Keratinocyte (primary cell): Measurements from ENCODE around the gene SEMA3C. TPM values are rescaled to one million over a fixed set of nuclear protein-coding genes. Genes with fewer than 3 reads are reported as not detected.

ENCODE experiments used
- DNase-seq: peaks from one replicate; pipeline ENCODE4 v3.0.0-alpha.2; 2011; ENCODE audit warnings: low read depth, missing footprints, low spot score
- FAIRE-seq: peaks from 2 replicates; lab custom pipeline; 2011; peaks lifted over from hg19 to GRCh38; lab: Jason Lieb, UNC
- H2AFZ ChIP-seq: 2 replicates; pipeline ENCODE4 v1.6.0; 2012; ENCODE audit warnings: low read length, control low read depth, inconsistent platforms; ENCODE audit not compliant: control insufficient read depth
- H3K27ac ChIP-seq: 2 replicates; pipeline ENCODE4 v1.5.1; 2011; ENCODE audit warnings: low read length; ENCODE audit not compliant: control insufficient read depth, insufficient read depth
- H3K27me3 ChIP-seq: 3 replicates; pipeline ENCODE4 v1.6.0; 2011; ENCODE audit warnings: low read length; ENCODE audit not compliant: control insufficient read depth, insufficient read depth; ENCODE audit errors: extremely low read depth
- H3K36me3 ChIP-seq, 2 experiments: 2 replicates in 1 of 2; 3 replicates in 1 of 2; pipeline ENCODE4 v1.5.1; 2011; ENCODE audit warnings: low read length in 2 of 2, mild to moderate bottlenecking in 1 of 2; ENCODE audit not compliant: control insufficient read depth in 2 of 2, insufficient read depth in 2 of 2; ENCODE audit errors: extremely low read depth in 1 of 2
- H3K4me1 ChIP-seq: 3 replicates; pipeline ENCODE4 v1.5.1; 2011; ENCODE audit warnings: low read length; ENCODE audit not compliant: control insufficient read depth, insufficient read depth; ENCODE audit errors: extremely low read depth
- H3K4me2 ChIP-seq: 3 replicates; pipeline ENCODE4 v1.6.0; 2011; ENCODE audit warnings: low read depth, low read length; ENCODE audit not compliant: control insufficient read depth, insufficient read depth; ENCODE audit errors: extremely low read depth
- H3K4me3 ChIP-seq, 3 experiments: fragments of 200-600 bp in 1 of 3; sonication (generic) in 1 of 3; 2 replicates in 2 of 3; 3 replicates in 1 of 3; pipeline ENCODE4 v1.5.1; 2011 to 2016; ENCODE audit warnings: low read length in 3 of 3, mild to moderate bottlenecking in 3 of 3, control low read depth in 2 of 3, inconsistent platforms in 1 of 3, low read depth in 1 of 3, mixed read lengths in 1 of 3, mixed run types in 1 of 3, moderate library complexity in 1 of 3; ENCODE audit not compliant: control insufficient read depth in 2 of 3, insufficient read depth in 2 of 3; ENCODE audit errors: extremely low read depth in 1 of 3
- H3K79me2 ChIP-seq: 2 replicates; pipeline ENCODE4 v1.6.0; 2012; ENCODE audit warnings: low read length; ENCODE audit not compliant: control insufficient read depth, insufficient read depth
- H3K9ac ChIP-seq: 3 replicates; pipeline ENCODE4 v1.6.0; 2011; ENCODE audit warnings: low read length; ENCODE audit not compliant: control insufficient read depth, insufficient read depth; ENCODE audit errors: extremely low read depth
- H3K9me1 ChIP-seq: 3 replicates; pipeline ENCODE4 v1.6.0; 2011; ENCODE audit warnings: low read length; ENCODE audit not compliant: control insufficient read depth, insufficient read depth; ENCODE audit errors: extremely low read depth
- H3K9me3 ChIP-seq: 2 replicates; pipeline ENCODE4 v1.5.1; 2012; ENCODE audit warnings: low read depth, low read length; ENCODE audit not compliant: control insufficient read depth
- H4K20me1 ChIP-seq: 3 replicates; pipeline ENCODE4 v1.6.0; 2011; ENCODE audit warnings: low read length; ENCODE audit not compliant: control insufficient read depth, insufficient read depth; ENCODE audit errors: extremely low read depth
- CTCF ChIP-seq, 3 experiments: IDR thresholded peaks in 1 of 3; conservative IDR thresholded peaks in 1 of 3; optimal IDR thresholded peaks in 1 of 3; 2 replicates in 2 of 3; 3 replicates in 1 of 3; pipeline versions ENCODE3 to v1.5.1; 2011; ENCODE audit warnings: low read length in 3 of 3, mild to moderate bottlenecking in 3 of 3, moderate library complexity in 2 of 3, control low read depth in 1 of 3, inconsistent platforms in 1 of 3; ENCODE audit not compliant: insufficient read depth in 2 of 3; ENCODE audit errors: extremely low read depth in 1 of 3
- EZH2 ChIP-seq: IDR thresholded peaks from one replicate; pipeline ENCODE4 v1.6.1; 2012; ENCODE audit warnings: inconsistent platforms, mild to moderate bottlenecking, low read length, moderate library complexity
- dilution Hi-C: fragments of 300-500 bp; cut with MboI; formaldehyde crosslinking; loops from one replicate; pipeline ENCODE4 v1.7.0; 2020; ENCODE audit warnings: low sequenced_read_pairs; ENCODE audit not compliant: extremely low pct_ligation_motif_present
- polyA plus RNA-seq, 5 experiments: library from polyadenylated mRNA; depleted of rRNA in 3 of 5; stranded (reverse) in 3 of 5; stranded (forward) in 1 of 5; unstranded in 1 of 5; fragments of >200 nt; gene quantifications; 1 replicate in 1 of 5; 2 replicates in 3 of 5; 3 replicates in 1 of 5; pipeline versions ENCODE4 v1.2.1 to v1.2.3, GENCODE V29; 2011 to 2012; ENCODE audit warnings: missing spikeins in 2 of 5, low read depth in 1 of 5, low replicate concordance in 1 of 5

The SEMA3C gene
- polyA plus RNA-seq, 1 donor (not counting 4 experiments of a cell fraction or from before 2014, with no cell fraction given), result 142 TPM

GRCh38 chr7:80781561-80781979, 137.3 kb downstream of the SEMA3C start:
- H3K9ac ChIP-seq, result no peak overlapping the region
- H3K4me3 ChIP-seq, result no peak overlapping the region
- no peak overlapping the region for H3K4me2 ChIP-seq
- peaks cover 40% of the 10 kb centered on the region for H3K4me1 ChIP-seq
- FAIRE-seq (peak; percentile 87), DNase-seq (peak; percentile 55)
- no peak for TF ChIP-seq CTCF (optimal IDR thresholded peaks at IDR 0.05 in 1 of 3, IDR thresholded peaks at IDR 0.05 in 1 of 3, conservative IDR thresholded peaks at IDR 0.05 in 1 of 3; ENCODE audit: extremely low read depth in 1 of 3, insufficient read depth in 2 of 3, low read length in 3 of 3)
- no peak for TF ChIP-seq EZH2
- H3K9me1 ChIP-seq, result no peaks in the 10 kb centered on the region
- H3K9me3 ChIP-seq, result no peaks in the 10 kb centered on the region
- H2AFZ ChIP-seq, result no peak overlapping the region
- H3K79me2 ChIP-seq, result no peaks in the 10 kb centered on the region
- no peak overlapping the region for H3K27ac ChIP-seq
- H3K36me3 ChIP-seq, result peaks cover 0 to 8% of the 10 kb centered on the region in 2 experiments
- dilution Hi-C loops, result no loop called here
- no peaks in the 10 kb centered on the region for H3K27me3 ChIP-seq
- H4K20me1 ChIP-seq, result no peaks in the 10 kb centered on the region

- no peak overlapping the region for H2AFZ ChIP-seq
- dilution Hi-C loops, result no loop called here
- no peaks in the 10 kb centered on the region for H3K79me2 ChIP-seq
- no peak overlapping the region for H3K4me2 ChIP-seq
- H3K9me1 ChIP-seq, result no peaks in the 10 kb centered on the region
- peaks cover 41% of the 10 kb centered on the region for H3K4me1 ChIP-seq
- H3K36me3 ChIP-seq, result peaks cover 0 to 5% of the 10 kb centered on the region in 2 experiments
- FAIRE-seq, result no peak
- H3K9ac ChIP-seq, result no peak overlapping the region
- H3K27ac ChIP-seq, result no peak overlapping the region
- H3K27me3 ChIP-seq, result no peaks in the 10 kb centered on the region
- TF ChIP-seq EZH2 (no peak), CTCF (optimal IDR thresholded peaks at IDR 0.05 in 1 of 3, IDR thresholded peaks at IDR 0.05 in 1 of 3, conservative IDR thresholded peaks at IDR 0.05 in 1 of 3; ENCODE audit: extremely low read depth in 1 of 3, insufficient read depth in 2 of 3, low read length in 3 of 3) (no peak)
- no peak overlapping the region for H3K4me3 ChIP-seq
- no peak for DNase-seq
- no peaks in the 10 kb centered on the region for H4K20me1 ChIP-seq
- no peaks in the 10 kb centered on the region for H3K9me3 ChIP-seq
Observed at GRCh38 chr7:80781146-80781545, 137.7 kb downstream of the SEMA3C start.
